OCI-LY1 (cell line): Measurements from ENCODE around the gene MRPL3.

Experiments
- H2AFZ ChIP-seq: fragments of 200-600 bp; sonication (generic), shearing (Covaris generic); 2 replicates; pipeline ENCODE4 v1.6.0; 2014; ENCODE audit warnings: antibody characterized with exemption, mild to moderate bottlenecking, low read length
- H3F3A ChIP-seq: fragments of 200-600 bp; sonication (generic), shearing (Covaris generic); 2 replicates; pipeline ENCODE4 v1.6.0; 2014; ENCODE audit warnings: mild to moderate bottlenecking, antibody characterized with exemption, low read length, moderate library complexity; ENCODE audit not compliant: insufficient read depth
- H3K27ac ChIP-seq: fragments of 200-600 bp; sonication (generic); 2 replicates; pipeline ENCODE4 v1.5.1; 2014; ENCODE audit warnings: low read length, mixed run types, mild to moderate bottlenecking, low read depth; ENCODE audit not compliant: poor library complexity, severe bottlenecking
- H3K27me3 ChIP-seq: fragments of 200-600 bp; sonication (generic); 2 replicates; pipeline ENCODE4 v1.6.0; 2014; ENCODE audit warnings: antibody characterized with exemption, mild to moderate bottlenecking, low read length, moderate library complexity; ENCODE audit not compliant: insufficient read depth
- H3K36me3 ChIP-seq: fragments of 200-600 bp; sonication (generic); 2 replicates; pipeline ENCODE4 v1.6.1; 2014; ENCODE audit warnings: mild to moderate bottlenecking, antibody characterized with exemption, low read length, moderate library complexity, mixed read lengths; ENCODE audit not compliant: insufficient read depth
- H3K4me1 ChIP-seq: fragments of 200-600 bp; sonication (generic); 2 replicates; pipeline ENCODE4 v1.5.1; 2014; ENCODE audit warnings: mild to moderate bottlenecking, low read length, moderate library complexity; ENCODE audit not compliant: insufficient read depth, severe bottlenecking
- H3K4me2 ChIP-seq: fragments of 200-600 bp; sonication (generic), shearing (Covaris generic); 2 replicates; pipeline ENCODE4 v1.6.1; 2014; ENCODE audit warnings: low read length
- H3K4me3 ChIP-seq: fragments of 200-600 bp; sonication (generic); 2 replicates; pipeline ENCODE4 v1.5.1; 2014; ENCODE audit warnings: low read length, low read depth, mild to moderate bottlenecking, mixed read lengths; ENCODE audit not compliant: poor library complexity, severe bottlenecking
- H3K79me2 ChIP-seq: fragments of 200-600 bp; shearing (Covaris generic); 2 replicates; pipeline ENCODE4 v1.6.1; 2016; ENCODE audit warnings: mixed run types, low read length, mixed read lengths; ENCODE audit not compliant: insufficient read depth
- H3K9ac ChIP-seq: fragments of 200-600 bp; sonication (generic), shearing (Covaris generic); 2 replicates; pipeline ENCODE4 v1.6.1; 2014; ENCODE audit warnings: mild to moderate bottlenecking, low read length, mixed read lengths
- H3K9me2 ChIP-seq: fragments of 200-600 bp; sonication (generic), shearing (Covaris generic); 2 replicates; pipeline ENCODE4 v1.6.1; 2014; ENCODE audit warnings: low read depth, mild to moderate bottlenecking, low read length, mixed read lengths
- H3K9me3 ChIP-seq: fragments of 200-600 bp; shearing (Covaris generic); 2 replicates; pipeline ENCODE4 v1.6.1; 2014; ENCODE audit warnings: low read length, mixed read lengths
- H4K20me1 ChIP-seq: fragments of 200-600 bp; sonication (generic), shearing (Covaris generic); 2 replicates; pipeline ENCODE4 v1.6.0; 2016; ENCODE audit warnings: mild to moderate bottlenecking, low read length; ENCODE audit not compliant: insufficient read depth
- EZH2 ChIP-seq: fragments of 200-600 bp; sonication (generic), shearing (Covaris generic); IDR thresholded peaks from 2 replicates; pipeline ENCODE4 v1.8.0; 2017; ENCODE audit warnings: borderline replicate concordance, mixed run types, mild to moderate bottlenecking, antibody characterized with exemption, low read length, moderate library complexity, mixed read lengths
- TF ChIP-seq, protein P1 (sequence below): fragments of 200-600 bp; sonication (generic), shearing (Covaris generic); IDR thresholded peaks from 2 replicates; pipeline ENCODE4 v1.5.1; 2017; ENCODE audit warnings: mild to moderate bottlenecking, antibody characterized with exemption, low read length, moderate library complexity, mixed read lengths

Gene MRPL3

DNA sequence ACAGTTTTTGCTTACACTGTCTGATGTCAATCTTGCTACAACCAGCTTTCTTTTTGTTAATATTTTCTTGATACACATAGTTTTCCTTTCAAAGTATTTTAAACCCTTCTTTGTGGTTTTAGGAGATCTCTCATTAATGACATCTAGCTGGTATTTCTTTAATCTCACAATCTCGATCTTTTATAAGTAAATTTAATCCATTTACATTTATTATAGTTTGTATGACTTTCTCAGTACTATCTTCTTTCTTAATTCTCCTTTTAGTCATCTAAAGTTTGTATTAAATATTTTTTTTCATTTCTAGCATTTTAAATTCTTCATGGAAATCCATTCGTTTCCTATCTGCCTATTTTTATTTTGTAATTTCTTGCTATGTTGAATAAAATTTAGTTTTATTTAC, 55.4 kb downstream of the MRPL3 start:
- H3K4me3 ChIP-seq: no peak overlapping the region
- H3K9ac ChIP-seq: no peak overlapping the region

DNA sequence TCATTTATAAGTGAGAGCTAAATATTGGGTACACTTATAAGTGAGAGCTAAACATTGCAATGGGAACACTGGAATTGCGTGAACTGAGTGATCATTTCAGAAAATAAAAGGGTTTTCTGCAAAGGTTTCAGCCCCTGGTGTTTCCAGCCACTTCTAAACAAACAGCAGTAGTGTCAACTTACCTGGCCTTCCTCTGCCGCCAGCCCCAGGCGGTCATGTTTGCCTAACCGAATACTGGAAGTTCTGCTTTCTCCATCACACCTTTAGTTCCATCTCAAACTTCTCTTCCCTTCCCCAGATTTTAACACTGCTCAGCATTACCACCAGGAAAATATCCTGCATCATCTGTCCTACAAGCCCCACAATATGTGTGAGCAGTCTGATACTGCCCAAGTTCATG, 58.6 kb downstream of the MRPL3 start:
- no peak overlapping the region for H3K9ac ChIP-seq
- H2AFZ ChIP-seq: no peak overlapping the region
- no peaks in the 10 kb centered on the region for H3F3A ChIP-seq
- H3K4me2 ChIP-seq: no peak overlapping the region
- no peaks in the 10 kb centered on the region for H3K36me3 ChIP-seq
- TF ChIP-seq, protein P1, sequence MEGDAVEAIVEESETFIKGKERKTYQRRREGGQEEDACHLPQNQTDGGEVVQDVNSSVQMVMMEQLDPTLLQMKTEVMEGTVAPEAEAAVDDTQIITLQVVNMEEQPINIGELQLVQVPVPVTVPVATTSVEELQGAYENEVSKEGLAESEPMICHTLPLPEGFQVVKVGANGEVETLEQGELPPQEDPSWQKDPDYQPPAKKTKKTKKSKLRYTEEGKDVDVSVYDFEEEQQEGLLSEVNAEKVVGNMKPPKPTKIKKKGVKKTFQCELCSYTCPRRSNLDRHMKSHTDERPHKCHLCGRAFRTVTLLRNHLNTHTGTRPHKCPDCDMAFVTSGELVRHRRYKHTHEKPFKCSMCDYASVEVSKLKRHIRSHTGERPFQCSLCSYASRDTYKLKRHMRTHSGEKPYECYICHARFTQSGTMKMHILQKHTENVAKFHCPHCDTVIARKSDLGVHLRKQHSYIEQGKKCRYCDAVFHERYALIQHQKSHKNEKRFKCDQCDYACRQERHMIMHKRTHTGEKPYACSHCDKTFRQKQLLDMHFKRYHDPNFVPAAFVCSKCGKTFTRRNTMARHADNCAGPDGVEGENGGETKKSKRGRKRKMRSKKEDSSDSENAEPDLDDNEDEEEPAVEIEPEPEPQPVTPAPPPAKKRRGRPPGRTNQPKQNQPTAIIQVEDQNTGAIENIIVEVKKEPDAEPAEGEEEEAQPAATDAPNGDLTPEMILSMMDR: no peak
- no peak for TF ChIP-seq EZH2
- no peaks in the 10 kb centered on the region for H3K27me3 ChIP-seq
- H3K27ac ChIP-seq: no peak overlapping the region
- 0 out of 2 replicates have a peak, but pooled peaks cover 6% of the 10 kb centered on the region for H3K9me3 ChIP-seq
- H3K9me2 ChIP-seq: no peaks in the 10 kb centered on the region
- H4K20me1 ChIP-seq: no peaks in the 10 kb centered on the region
- no peaks in the 10 kb centered on the region for H3K4me1 ChIP-seq
- no peak overlapping the region for H3K4me3 ChIP-seq
- H3K79me2 ChIP-seq: no peaks in the 10 kb centered on the region

More for the DNA sequence above, 55.4 kb downstream of the MRPL3 start:
- TF ChIP-seq, protein P1: no peak
- no peak for TF ChIP-seq EZH2
- H3K36me3 ChIP-seq: no peaks in the 10 kb centered on the region
- no peaks in the 10 kb centered on the region for H4K20me1 ChIP-seq
- H3K4me1 ChIP-seq: no peaks in the 10 kb centered on the region
- H3K4me2 ChIP-seq: no peak overlapping the region
- H3K27me3 ChIP-seq: no peaks in the 10 kb centered on the region
- H3K79me2 ChIP-seq: no peaks in the 10 kb centered on the region
- no peak overlapping the region for H3K27ac ChIP-seq
- H3K9me2 ChIP-seq: no peaks in the 10 kb centered on the region
- no peaks in the 10 kb centered on the region for H3F3A ChIP-seq
- H3K9me3 ChIP-seq: 0 out of 2 replicates have a peak, but pooled peaks cover 6% of the 10 kb centered on the region
- no peak overlapping the region for H2AFZ ChIP-seq

DNA sequence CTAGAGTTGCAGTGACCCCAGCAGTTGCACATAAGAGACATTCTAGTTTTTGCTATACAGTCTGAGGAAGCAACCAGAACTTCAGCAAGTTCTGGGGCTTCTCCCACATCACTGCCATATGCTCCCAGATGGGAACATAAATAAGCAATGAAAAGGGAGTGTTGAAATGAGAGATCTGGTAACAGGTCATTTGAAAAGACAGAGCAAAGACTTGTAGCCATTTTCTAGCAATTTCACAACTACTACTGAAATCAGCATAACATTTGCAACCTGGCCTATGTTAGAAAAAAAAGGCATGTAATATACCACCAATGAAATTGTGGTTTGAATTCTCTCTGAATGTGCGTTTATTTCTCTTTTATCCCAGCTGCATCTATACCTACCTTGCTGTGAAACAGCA, 63.7 kb downstream of the MRPL3 start:
- Histone ChIP-seq H3K27ac (no peak overlapping the region), H3K27me3 (no peaks in the 10 kb centered on the region), H3K9me3 (no peaks in the 10 kb centered on the region), H4K20me1 (no peaks in the 10 kb centered on the region), H3K4me2 (no peak overlapping the region), H3K4me3 (no peak overlapping the region), H2AFZ (no peak overlapping the region), H3K9me2 (no peaks in the 10 kb centered on the region), H3K9ac (no peak overlapping the region), H3K4me1 (no peaks in the 10 kb centered on the region), H3F3A (no peaks in the 10 kb centered on the region), H3K79me2 (no peaks in the 10 kb centered on the region), H3K36me3 (no peaks in the 10 kb centered on the region)
- TF ChIP-seq, protein P1: no peak
- no peak for TF ChIP-seq EZH2
